HEK293 (cell line): ENCODE measurements around the gene RIMS1.
A peak's percentile ranks its signal among the peaks of the same experiment; 100 is the strongest.

Experiments used
- CTCF ChIA-PET: fragments of 350-600 bp; formaldehyde crosslinking; extraction: SDS; loops from one replicate; lab custom pipeline; 2021; ENCODE audit warnings: antibody characterized with exemption; lab: Yijun Ruan, JAX
- POLR2A ChIA-PET: fragments of 300-600 bp; formaldehyde crosslinking; extraction: SDS; loops from one replicate; lab custom pipeline; 2020; ENCODE audit warnings: antibody characterized with exemption, inconsistent platforms; lab: Yijun Ruan, JAX
- H3K27ac ChIP-seq: fragments of 200-500 bp; sonication (Bioruptor generic); 2 replicates; pipeline ENCODE4 v1.5.1; 2014; ENCODE audit warnings: low read depth, low read length, control low read depth, inconsistent platforms; ENCODE audit errors: extremely low read depth
- H3K36me3 ChIP-seq, 2 experiments: fragments of 200-500 bp in 1 of 2; sonication (Bioruptor generic) in 1 of 2; 1 replicate in 1 of 2; 2 replicates in 1 of 2; pipeline ENCODE4 v1.5.1; 2014 to 2017; ENCODE audit warnings: inconsistent platforms in 2 of 2, low read length in 2 of 2; ENCODE audit not compliant: control insufficient read depth in 2 of 2, insufficient read depth in 1 of 2
- H3K4me1 ChIP-seq: fragments of 200-500 bp; sonication (Bioruptor generic); 2 replicates; pipeline ENCODE4 v1.5.1; 2014; ENCODE audit warnings: mild to moderate bottlenecking, low read length, inconsistent platforms; ENCODE audit not compliant: control insufficient read depth, insufficient read depth
- H3K4me3 ChIP-seq: 2 replicates; pipeline ENCODE4 v1.5.1; 2011; ENCODE audit warnings: low read depth, mild to moderate bottlenecking, control low read depth, low read length, moderate library complexity
- H3K9me3 ChIP-seq: fragments of 200-500 bp; sonication (Bioruptor generic); 2 replicates; pipeline ENCODE4 v1.5.1; 2014; ENCODE audit warnings: low read depth, low read length, inconsistent platforms; ENCODE audit not compliant: control insufficient read depth, insufficient read depth
- MEIS1 ChIP-seq: sonication (generic); formaldehyde crosslinking; IDR thresholded peaks from 2 replicates; pipeline ENCODE4 v1.8.1; 2022; ENCODE audit warnings: missing genetic modification reagents, mild to moderate bottlenecking, borderline replicate concordance
- OSR2 ChIP-seq: fragments of 450-650 bp; formaldehyde crosslinking; IDR thresholded peaks from 2 replicates; pipeline ENCODE4 v1.5.1; 2016; ENCODE audit warnings: missing biosample characterization, missing genetic modification characterization
- REST ChIP-seq: fragments of 450-650 bp; formaldehyde crosslinking; IDR thresholded peaks from 2 replicates; pipeline ENCODE4 v1.5.1; 2016; ENCODE audit warnings: missing biosample characterization, missing genetic modification characterization
- ZFP37 ChIP-seq: fragments of 450-650 bp; formaldehyde crosslinking; IDR thresholded peaks from 2 replicates; pipeline ENCODE4 v1.5.1; 2016; ENCODE audit warnings: missing biosample characterization, missing genetic modification characterization
- ZNF133 ChIP-seq: fragments of 450-650 bp; formaldehyde crosslinking; IDR thresholded peaks from 2 replicates; pipeline ENCODE4 v1.5.1; 2016; ENCODE audit warnings: missing biosample characterization, missing genetic modification characterization
- ZNF138 ChIP-seq: fragments of 450-650 bp; formaldehyde crosslinking; IDR thresholded peaks from 2 replicates; pipeline ENCODE4 v1.5.1; 2016; ENCODE audit warnings: missing biosample characterization, missing genetic modification characterization, borderline replicate concordance
- ZNF140 ChIP-seq: fragments of 450-650 bp; formaldehyde crosslinking; IDR thresholded peaks from 2 replicates; pipeline ENCODE4 v1.5.1; 2016; ENCODE audit warnings: missing biosample characterization, missing genetic modification characterization
- ZNF274 ChIP-seq, 2 experiments: fragments of 200-500 bp in 1 of 2; fragments of 450-650 bp in 1 of 2; sonication (Bioruptor generic) in 1 of 2; formaldehyde crosslinking in 1 of 2; IDR thresholded peaks; 2 replicates each; pipeline versions ENCODE4 v1.5.1 to v1.6.1; 2014 to 2016; ENCODE audit warnings: borderline replicate concordance in 1 of 2, inconsistent platforms in 1 of 2, low read length in 1 of 2, missing biosample characterization in 1 of 2, missing genetic modification characterization in 1 of 2
- ZNF350 ChIP-seq: fragments of 450-650 bp; formaldehyde crosslinking; IDR thresholded peaks from 2 replicates; pipeline ENCODE4 v1.5.0; 2017; ENCODE audit warnings: missing biosample characterization, mild to moderate bottlenecking, missing genetic modification characterization
- ZNF416 ChIP-seq: fragments of 450-650 bp; formaldehyde crosslinking; IDR thresholded peaks from 2 replicates; pipeline ENCODE4 v1.5.1; 2016; ENCODE audit warnings: missing biosample characterization, missing genetic modification characterization
- ZNF560 ChIP-seq: fragments of 450-650 bp; formaldehyde crosslinking; IDR thresholded peaks from 2 replicates; pipeline ENCODE4 v1.5.1; 2017; ENCODE audit warnings: missing biosample characterization, missing genetic modification characterization, borderline replicate concordance
- ZNF585B ChIP-seq: fragments of 450-650 bp; formaldehyde crosslinking; IDR thresholded peaks from 2 replicates; pipeline ENCODE4 v1.5.1; 2016; ENCODE audit warnings: missing biosample characterization, missing genetic modification characterization
- TF ChIP-seq, protein P1 (sequence below): sonication (generic); formaldehyde crosslinking; IDR thresholded peaks from 2 replicates; pipeline ENCODE4 v1.8.1; 2022; ENCODE audit warnings: mild to moderate bottlenecking, moderate library complexity, missing genetic modification reagents

RIMS1 gene

DNA sequence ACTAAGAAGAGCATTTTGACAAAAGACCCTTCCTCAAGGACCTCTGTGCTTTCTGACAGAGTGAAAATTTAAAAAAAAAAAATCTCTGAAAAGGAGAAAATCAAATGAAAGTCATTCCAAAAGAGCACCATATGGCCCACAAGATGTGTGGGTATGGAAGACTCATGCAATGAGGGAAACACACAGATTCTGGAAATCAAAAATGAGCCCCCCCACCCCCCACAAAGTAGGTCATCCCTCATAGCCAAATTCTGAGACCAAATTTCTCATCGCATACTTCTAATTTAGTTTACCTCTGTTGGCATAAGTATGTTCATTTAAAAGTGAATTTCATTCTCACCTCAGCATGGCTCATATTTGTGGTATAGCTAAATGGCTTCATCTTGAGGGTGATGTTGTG lies 554.3 kb downstream of the RIMS1 start:
- no peak overlapping the region for H3K27ac ChIP-seq
- H3K4me3 ChIP-seq, result no peak overlapping the region
- CTCF ChIA-PET, result interaction anchor here (1.5 kb wide), 1 partner anchor 29 kb away, joined by 4 read pairs; no protein-coding TSS in a partner anchor
- H3K36me3 ChIP-seq, result no peaks in the 10 kb centered on the region
- H3K4me1 ChIP-seq, result no peaks in the 10 kb centered on the region
- no peak for TF ChIP-seq ZFP37 (tag by site-specific recombination)
- TF ChIP-seq, protein P1, sequence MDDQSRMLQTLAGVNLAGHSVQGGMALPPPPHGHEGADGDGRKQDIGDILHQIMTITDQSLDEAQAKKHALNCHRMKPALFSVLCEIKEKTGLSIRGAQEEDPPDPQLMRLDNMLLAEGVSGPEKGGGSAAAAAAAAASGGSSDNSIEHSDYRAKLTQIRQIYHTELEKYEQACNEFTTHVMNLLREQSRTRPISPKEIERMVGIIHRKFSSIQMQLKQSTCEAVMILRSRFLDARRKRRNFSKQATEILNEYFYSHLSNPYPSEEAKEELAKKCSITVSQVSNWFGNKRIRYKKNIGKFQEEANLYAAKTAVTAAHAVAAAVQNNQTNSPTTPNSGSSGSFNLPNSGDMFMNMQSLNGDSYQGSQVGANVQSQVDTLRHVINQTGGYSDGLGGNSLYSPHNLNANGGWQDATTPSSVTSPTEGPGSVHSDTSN, result no peak
- TF ChIP-seq ZNF140 (tag by site-specific recombination), result no peak
- no peak for TF ChIP-seq ZNF274 (IDR thresholded peaks at IDR 0.05; ENCODE audit: low read length)
- no peak for TF ChIP-seq ZNF274 (tag by site-specific recombination; IDR thresholded peaks at IDR 0.05; ENCODE audit: borderline replicate concordance)
- no peak for TF ChIP-seq OSR2 (tag by site-specific recombination)
- TF ChIP-seq ZNF560 (tag by site-specific recombination), result no peak
- no peak for TF ChIP-seq ZNF133
- TF ChIP-seq ZNF416, result no peak
- TF ChIP-seq ZNF585B (tag by site-specific recombination), result no peak
- TF ChIP-seq ZNF138 (tag by site-specific recombination), result no peak
- POLR2A ChIA-PET, result interaction anchor here (0.6 kb wide), 1 partner anchor 595 kb away, joined by 5 read pairs; no protein-coding TSS in a partner anchor
- no peaks in the 10 kb centered on the region for H3K9me3 ChIP-seq

GRCh38 chr6:72446430-72446829 lies 560.1 kb downstream of the RIMS1 start:
- Histone ChIP-seq H3K4me3 (no peak overlapping the region), H3K9me3 (no peaks in the 10 kb centered on the region), H3K27ac (no peak overlapping the region), H3K4me1 (no peaks in the 10 kb centered on the region), H3K36me3 (no peaks in the 10 kb centered on the region)
- CTCF ChIA-PET, result interaction anchor here (1.3 kb wide), 1 partner anchor 35 kb away, joined by 4 read pairs; no protein-coding TSS in a partner anchor
- no peak for TF ChIP-seq MEIS1 (CRISPR knock-in tag)
- TF ChIP-seq REST, result peak; percentile 91
- TF ChIP-seq ZNF350 (tag by site-specific recombination), result no peak
- POLR2A ChIA-PET, result no interaction called here
